GM10266 (cell line): ENCODE measurements around the gene NSUN3.

Experiments
- DNase-seq: peaks from one replicate; pipeline ENCODE4 v3.0.0; 2012; ENCODE audit errors: extremely low spot score
- CTCF ChIP-seq: IDR thresholded peaks from 2 replicates; pipeline ENCODE4 v1.5.1; 2012; ENCODE audit warnings: mild to moderate bottlenecking, low read depth; ENCODE audit not compliant: control insufficient read depth, insufficient read depth; ENCODE audit errors: missing control alignments

NSUN3 gene

GRCh38 chr3:94167796-94168195 lies 104.9 kb downstream of the NSUN3 start:
- TF ChIP-seq CTCF = no peak
- DNase-seq = no peak

- no peak for TF ChIP-seq CTCF
- no peak for DNase-seq
Measured at GRCh38 chr3:94171954-94172353, 109.1 kb downstream of the NSUN3 start.

DNA sequence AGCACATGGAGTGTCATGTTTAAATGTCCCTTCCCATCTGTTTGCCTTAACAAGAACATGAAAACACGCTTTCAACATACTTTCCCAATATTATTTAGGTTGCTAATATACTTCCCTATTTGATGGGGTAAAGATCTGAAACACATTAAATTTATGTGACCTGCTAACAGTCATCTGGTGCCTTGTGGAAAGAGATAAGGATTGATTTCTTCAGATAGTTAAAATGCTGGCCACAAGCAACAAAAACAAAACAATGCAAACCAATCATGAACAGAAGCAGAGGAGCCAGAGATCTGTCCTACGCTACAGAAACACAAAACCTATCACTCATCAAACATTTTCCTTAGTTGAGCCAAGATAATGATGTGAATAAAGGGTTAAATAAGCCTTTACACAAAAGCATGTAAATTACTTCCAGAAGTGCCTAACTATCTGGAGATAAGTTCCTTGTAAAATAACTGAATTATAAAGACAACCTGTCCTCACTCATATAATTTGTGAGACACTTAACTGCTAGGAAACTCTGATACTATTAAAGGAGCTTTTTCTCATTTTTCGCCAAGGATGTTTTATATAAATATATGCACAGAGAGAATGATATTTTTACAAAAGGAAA lies 109.9 kb downstream of the NSUN3 start:
- TF ChIP-seq CTCF = no peak

DNA sequence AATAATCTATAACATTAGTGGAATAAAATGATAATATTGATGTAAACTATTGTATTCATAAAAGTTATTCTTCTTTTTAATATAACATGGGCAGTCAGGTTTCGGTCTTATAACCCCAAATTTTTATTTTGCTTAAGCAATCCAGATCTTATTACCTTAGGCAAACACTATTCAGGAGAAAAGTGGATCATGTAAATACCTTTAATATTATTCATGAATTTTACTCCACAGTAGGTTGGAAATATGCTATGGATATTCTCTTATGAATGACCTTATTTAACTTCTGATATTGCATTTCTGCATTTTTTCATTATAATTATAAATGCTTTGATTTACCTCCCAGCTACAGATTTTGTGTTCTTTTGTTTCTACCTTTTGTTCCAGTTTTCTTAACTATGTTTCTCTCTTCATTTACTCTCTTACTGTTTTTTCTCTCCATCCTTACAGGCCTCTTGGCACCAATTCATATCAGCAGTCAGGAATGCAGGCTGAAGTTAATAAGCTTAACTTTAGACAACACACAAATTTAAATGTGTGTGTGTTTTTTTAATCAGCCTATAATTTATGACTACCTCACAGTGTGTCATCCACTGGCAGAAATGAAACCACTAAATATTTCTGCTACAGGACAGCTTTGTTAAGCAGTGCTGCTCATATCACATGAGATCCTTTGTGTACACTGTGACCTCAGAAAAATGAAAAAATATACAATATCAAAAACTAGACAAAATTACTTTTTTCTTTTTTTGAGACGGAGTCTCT lies 111.0 kb downstream of the NSUN3 start:
- no peak for TF ChIP-seq CTCF
- no peak for DNase-seq

More for the DNA sequence above, 109.9 kb downstream of the NSUN3 start:
- no peak for DNase-seq

DNA sequence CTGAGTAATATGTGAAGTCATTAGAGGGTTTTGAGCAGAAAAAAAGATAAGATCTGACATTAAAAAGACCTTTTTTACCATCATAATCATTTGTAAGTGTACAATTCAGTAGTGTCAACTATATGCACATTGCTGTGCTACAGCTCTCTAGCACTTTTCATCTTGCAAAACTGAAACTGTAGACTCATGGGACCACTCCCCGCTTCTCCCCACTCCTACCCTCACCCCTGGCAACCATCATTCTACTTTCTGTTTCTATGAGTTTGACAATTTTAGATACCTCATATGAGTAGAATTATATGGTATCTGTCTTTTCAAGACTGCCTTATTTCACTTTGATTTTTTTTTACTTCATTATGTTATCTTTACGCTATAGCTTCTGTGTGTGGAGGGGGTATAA lies 112.8 kb downstream of the NSUN3 start:
- no peak for DNase-seq
- TF ChIP-seq CTCF = no peak

- TF ChIP-seq CTCF = no peak
- peak; percentile 8 for DNase-seq
Measured at GRCh38 chr3:94176988-94177745, 114.3 kb downstream of the NSUN3 start.
